BJ (cell line): Measurements from ENCODE around the gene FKBP1B. TPM values are rescaled to one million over a fixed set of nuclear protein-coding genes. Genes with fewer than 3 reads are reported as not detected.

Experiments used
- CTCF ChIA-PET: fragments of 350-600 bp; formaldehyde crosslinking; extraction: SDS; loops from one replicate; lab custom pipeline; 2021; ENCODE audit warnings: antibody characterized with exemption, inconsistent platforms; lab: Yijun Ruan, JAX
- POLR2A ChIA-PET: fragments of 300-600 bp; sonication (Branson Sonifier 250); formaldehyde crosslinking; extraction: SDS; loops from one replicate; lab custom pipeline; 2021; ENCODE audit warnings: antibody characterized with exemption; lab: Charles Lee
- DNase-seq: peaks from one replicate; pipeline ENCODE4 v3.0.0-alpha.2; 2011; ENCODE audit warnings: low read depth
- H3K27me3 ChIP-seq: 2 replicates; pipeline ENCODE4 v1.6.0; 2011; ENCODE audit warnings: low read length; ENCODE audit not compliant: control insufficient read depth, insufficient read depth
- H3K36me3 ChIP-seq: 2 replicates; pipeline ENCODE4 v1.5.1; 2011; ENCODE audit warnings: low read length; ENCODE audit not compliant: control insufficient read depth, insufficient read depth
- H3K4me3 ChIP-seq: 2 replicates; pipeline ENCODE4 v1.5.1; 2011; ENCODE audit warnings: low read depth, mild to moderate bottlenecking, control low read depth, low read length
- CTCF ChIP-seq: IDR thresholded peaks from 2 replicates; pipeline ENCODE4 v1.5.1; 2011; ENCODE audit warnings: low read depth, mild to moderate bottlenecking, control low read depth, inconsistent platforms, low read length, moderate library complexity; ENCODE audit not compliant: insufficient read depth
- polyA plus RNA-seq: library from polyadenylated mRNA; depleted of rRNA; stranded (reverse); fragments of >200 nt; gene quantifications from 2 replicates; pipeline ENCODE4 v1.2.3, GENCODE V29; 2011

The FKBP1B gene
- polyA plus RNA-seq, 1 experiment = 15.9 TPM

GRCh38 chr2:24054366-24055010 is 4.9 kb downstream of the FKBP1B start:
- Histone ChIP-seq H3K4me3 (no peak overlapping the region), H3K27me3 (no peaks in the 10 kb centered on the region), H3K36me3 (no peaks in the 10 kb centered on the region)
- ChIA-PET CTCF (no interaction called here), POLR2A (no interaction called here)
- DNase-seq = no peak
- no peak for TF ChIP-seq CTCF

GRCh38 chr2:24055750-24056149 is 6.2 kb downstream of the FKBP1B start:
- no peak for TF ChIP-seq CTCF
- Histone ChIP-seq H3K36me3 (no peaks in the 10 kb centered on the region), H3K4me3 (no peak overlapping the region), H3K27me3 (no peaks in the 10 kb centered on the region)
- CTCF ChIA-PET = no interaction called here
- POLR2A ChIA-PET = no interaction called here
- DNase-seq = no peak

GRCh38 chr2:24058564-24059271 is 9.2 kb downstream of the FKBP1B start:
- ChIA-PET CTCF (interaction anchor here (0.6 to 1.5 kb wide), 3 partner anchors 12 to 131 kb away, joined by 3 to 4 read pairs (median 3); partner anchors contain the start of genes TP53I3 and WDCP), POLR2A (no interaction called here)
- no peak overlapping the region for H3K4me3 ChIP-seq
- H3K36me3 ChIP-seq = no peaks in the 10 kb centered on the region
- no peaks in the 10 kb centered on the region for H3K27me3 ChIP-seq
- DNase-seq = no peak
- no peak for TF ChIP-seq CTCF

- Histone ChIP-seq H3K27me3 (no peaks in the 10 kb centered on the region), H3K4me3 (no peak overlapping the region), H3K36me3 (peaks cover 5% of the 10 kb centered on the region; the same call in 1 of the 2 replicates)
- TF ChIP-seq CTCF = no peak
- no peak for DNase-seq
- ChIA-PET POLR2A (no interaction called here), CTCF (interaction anchor here (1.3 to 2.2 kb wide), 2 partner anchors 15 to 138 kb away, joined by 5 to 8 read pairs; partner anchors contain the start of gene ATAD2B)
Measured at GRCh38 chr2:24065341-24065740, 15.8 kb downstream of the FKBP1B start.

- DNase-seq = no peak
Measured at GRCh38 chr2:24072259-24072658, 22.7 kb downstream of the FKBP1B start.

More at GRCh38 chr2:24072259-24072658, 22.7 kb downstream of the FKBP1B start:
- Histone ChIP-seq H3K36me3 (peaks cover 5% of the 10 kb centered on the region; the same call in 1 of the 2 replicates), H3K27me3 (no peaks in the 10 kb centered on the region), H3K4me3 (no peak overlapping the region)
- no peak for TF ChIP-seq CTCF
- CTCF ChIA-PET = interaction anchor here (0.7 to 1.9 kb wide), 3 partner anchors 11 to 273 kb away, joined by 3 to 7 read pairs (median 3); partner anchors contain the start of gene ATAD2B
- POLR2A ChIA-PET = no interaction called here
